SK-N-SH (cell line): ENCODE data around the gene TEAD1. TPM values are rescaled to one million over a fixed set of nuclear protein-coding genes. Genes with fewer than 3 reads are reported as not detected.

Experiments used
- CTCF ChIA-PET: fragments of 300-600, 350-600 bp; formaldehyde crosslinking; extraction: SDS; loops from one replicate; lab custom pipeline; 2021; lab: Yijun Ruan, JAX
- POLR2A ChIA-PET: fragments of 350-600 bp; sonication (Branson Sonifier 250); formaldehyde crosslinking; extraction: SDS; loops from one replicate; lab custom pipeline; 2020; ENCODE audit warnings: antibody characterized with exemption, inconsistent platforms; lab: Yijun Ruan, JAX
- DNase-seq: peaks from one replicate; pipeline ENCODE4 v3.0.0; 2012
- H2AFZ ChIP-seq: fragments of 200-600 bp; sonication (generic); 2 replicates; pipeline ENCODE4 v1.8.1; 2016; ENCODE audit warnings: antibody characterized with exemption, mild to moderate bottlenecking, low read depth
- H3F3A ChIP-seq: fragments of 200-600 bp; sonication (generic); replicated peaks from 2 replicates; pipeline ENCODE3; 2016; ENCODE audit warnings: antibody characterized with exemption, mild to moderate bottlenecking; ENCODE audit not compliant: insufficient read depth
- H3K27ac ChIP-seq, 2 experiments: fragments of 200-500 bp in 1 of 2; fragments of 200-600 bp in 1 of 2; sonication (Bioruptor generic) in 1 of 2; sonication (generic), shearing (Covaris generic) in 1 of 2; 2 replicates each; pipeline versions ENCODE4 v1.5.1 to v1.6.1; 2014 to 2016; ENCODE audit warnings: low read depth in 2 of 2, inconsistent platforms in 1 of 2, low read length in 1 of 2, mild to moderate bottlenecking in 1 of 2, mixed read lengths in 1 of 2
- H3K27me3 ChIP-seq: fragments of 200-600 bp; sonication (generic), shearing (Covaris generic); 2 replicates; pipeline ENCODE4 v1.6.1; 2016; ENCODE audit warnings: mixed run types; ENCODE audit not compliant: insufficient read depth
- H3K36me3 ChIP-seq, 2 experiments: fragments of 200-500 bp in 1 of 2; fragments of 200-600 bp in 1 of 2; sonication (Bioruptor generic) in 1 of 2; sonication (generic) in 1 of 2; replicated peaks in 1 of 2; 2 replicates each; pipeline versions ENCODE3 to v1.5.1; 2014 to 2016; ENCODE audit warnings: low read length in 1 of 2, mild to moderate bottlenecking in 1 of 2; ENCODE audit not compliant: insufficient read depth in 2 of 2, control insufficient read depth in 1 of 2
- H3K4me1 ChIP-seq, 2 experiments: fragments of 200-500 bp in 1 of 2; fragments of 200-600 bp in 1 of 2; sonication (Bioruptor generic) in 1 of 2; sonication (generic), shearing (Covaris generic) in 1 of 2; 2 replicates each; pipeline versions ENCODE4 v1.5.1 to v1.6.1; 2014 to 2016; ENCODE audit warnings: low read depth in 1 of 2, low read length in 1 of 2, mixed run types in 1 of 2; ENCODE audit not compliant: insufficient read depth in 2 of 2, control insufficient read depth in 1 of 2
- H3K4me2 ChIP-seq: fragments of 200-600 bp; sonication (generic), shearing (Covaris generic); 2 replicates; pipeline ENCODE4 v1.6.1; 2017; ENCODE audit warnings: mixed run types
- H3K4me3 ChIP-seq, 2 experiments: fragments of 200-500 bp in 1 of 2; fragments of 200-600 bp in 1 of 2; sonication (Bioruptor generic) in 1 of 2; sonication (generic), shearing (Covaris generic) in 1 of 2; 2 replicates each; pipeline versions ENCODE4 v1.5.1 to v1.8.1; 2014 to 2016; ENCODE audit warnings: low read depth in 2 of 2, inconsistent platforms in 1 of 2, low read length in 1 of 2, mild to moderate bottlenecking in 1 of 2, mixed read lengths in 1 of 2, moderate library complexity in 1 of 2
- H3K79me2 ChIP-seq: fragments of 200-600 bp; sonication (generic); 2 replicates; pipeline ENCODE4 v1.8.1; 2017; ENCODE audit warnings: mild to moderate bottlenecking; ENCODE audit not compliant: insufficient read depth
- H3K9ac ChIP-seq: fragments of 200-600 bp; sonication (generic); 2 replicates; pipeline ENCODE4 v1.6.1; 2017; ENCODE audit warnings: mixed run types
- H3K9me2 ChIP-seq: fragments of 200-600 bp; sonication (generic); 2 replicates; pipeline ENCODE4 v1.6.1; 2017; ENCODE audit warnings: mixed run types
- H3K9me3 ChIP-seq: fragments of 200-600 bp; sonication (generic); 2 replicates; pipeline ENCODE4 v1.6.1; 2017; ENCODE audit warnings: mixed run types, mild to moderate bottlenecking, moderate library complexity
- H4K20me1 ChIP-seq: fragments of 200-600 bp; sonication (generic); 2 replicates; pipeline ENCODE4 v1.6.1; 2017; ENCODE audit warnings: mild to moderate bottlenecking, mixed run types; ENCODE audit not compliant: insufficient read depth
- EZH2phosphoT487 ChIP-seq: fragments of 200-600 bp; sonication (generic); IDR thresholded peaks from 2 replicates; pipeline ENCODE4 v1.6.1; 2017; ENCODE audit warnings: low read depth, mixed run types, mild to moderate bottlenecking, antibody characterized with exemption, moderate library complexity, borderline replicate concordance
- FOSL2 ChIP-seq: IDR thresholded peaks from 2 replicates; pipeline ENCODE4 v1.4.0; 2012; ENCODE audit warnings: low read depth, mild to moderate bottlenecking, moderate library complexity, borderline replicate concordance
- JUND ChIP-seq: IDR thresholded peaks from 2 replicates; pipeline ENCODE4 v1.4.0; 2012
- NRF1 ChIP-seq: IDR thresholded peaks from 2 replicates; pipeline ENCODE4 v1.6.1; 2012; ENCODE audit warnings: low read depth, mild to moderate bottlenecking, low read length
- RAD21 ChIP-seq: IDR thresholded peaks from 2 replicates; pipeline ENCODE4 v1.6.1; 2012; ENCODE audit warnings: mild to moderate bottlenecking, low read length
- RFX5 ChIP-seq: IDR thresholded peaks from 2 replicates; pipeline ENCODE4 v1.6.1; 2012; ENCODE audit warnings: mild to moderate bottlenecking, improper control_type of control experiment, low read length
- SIN3A ChIP-seq: IDR thresholded peaks from 2 replicates; pipeline ENCODE4 v1.6.1; 2012; ENCODE audit warnings: low read depth, mild to moderate bottlenecking, low read length, moderate library complexity, borderline replicate concordance
- SMC3 ChIP-seq: IDR thresholded peaks from 2 replicates; pipeline ENCODE4 v1.6.1; 2012; ENCODE audit warnings: low read depth, low read length, improper control_type of control experiment
- TCF12 ChIP-seq: IDR thresholded peaks from 2 replicates; pipeline ENCODE4 v1.4.0; 2012
- TEAD4 ChIP-seq: IDR thresholded peaks from 2 replicates; pipeline ENCODE4 v1.4.0; 2012; ENCODE audit warnings: mild to moderate bottlenecking, borderline replicate concordance; ENCODE audit not compliant: insufficient read depth
- YY1 ChIP-seq: IDR thresholded peaks from 2 replicates; pipeline ENCODE4 v1.4.0; 2012; ENCODE audit warnings: low read depth, mild to moderate bottlenecking
- WGBS: methylation state at CpG from one replicate; pipeline ENCODE4 v1.1.6; 2017; ENCODE audit warnings: low lambda C conversion rate; 5-methylcytosine and 5-hydroxymethylcytosine counted together
- polyA plus RNA-seq, 3 experiments: library from polyadenylated mRNA; depleted of rRNA; stranded (reverse); fragments of >200 nt; gene quantifications; 2 replicates each; pipeline ENCODE4 v1.2.3, GENCODE V29; 2012
- TF ChIP-seq, protein P1 (sequence below): IDR thresholded peaks from 2 replicates; pipeline ENCODE4 v1.6.1; 2012; ENCODE audit warnings: mild to moderate bottlenecking, low read depth, low read length, moderate library complexity
- TF ChIP-seq, protein P2 (sequence below): IDR thresholded peaks from 2 replicates; pipeline ENCODE4 v1.4.0; 2012; ENCODE audit warnings: low read depth, borderline replicate concordance
- TF ChIP-seq, protein P3 (sequence below): fragments of 200-600 bp; sonication (generic); IDR thresholded peaks from 2 replicates; pipeline ENCODE4 v1.6.1; 2017; ENCODE audit warnings: antibody characterized with exemption, mild to moderate bottlenecking, moderate library complexity
- TF ChIP-seq, protein P4 (sequence below): IDR thresholded peaks from 2 replicates; pipeline ENCODE4 v1.4.0; 2012; ENCODE audit warnings: low read depth, borderline replicate concordance
- TF ChIP-seq, protein P5 (sequence below): fragments of 150-350 bp; IDR thresholded peaks from 2 replicates; pipeline ENCODE4 v1.6.1; 2017; ENCODE audit warnings: antibody characterized with exemption, low read length, low read depth, borderline replicate concordance
- TF ChIP-seq, protein P6 (sequence below): IDR thresholded peaks from 2 replicates; pipeline ENCODE4; 2012

The TEAD1 gene
- polyA plus RNA-seq, 1 of the 3 experiments (the other 2 are of a cell fraction) = 31.2 TPM

DNA sequence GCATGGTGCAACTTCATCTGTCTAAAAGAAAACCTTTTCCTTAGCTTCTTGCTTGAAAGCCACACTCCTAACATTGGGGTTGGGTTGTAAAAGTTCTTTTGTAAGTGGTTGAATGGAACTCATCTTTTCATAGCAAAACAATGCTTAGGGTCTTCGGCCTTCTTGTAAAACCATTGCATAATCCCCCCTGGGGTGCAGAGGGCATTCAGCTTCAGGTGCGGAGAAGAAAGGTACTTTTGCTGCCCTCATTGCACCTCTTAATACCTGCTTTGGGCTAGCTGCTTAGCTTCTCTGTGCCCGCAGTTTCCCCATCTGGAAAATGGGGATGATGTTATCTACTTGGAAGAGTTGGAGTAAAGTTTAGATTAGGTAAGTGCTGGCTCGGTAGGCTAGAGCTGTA is 10.1 kb downstream of the TEAD1 start (continued):
- TF ChIP-seq, protein P1, sequence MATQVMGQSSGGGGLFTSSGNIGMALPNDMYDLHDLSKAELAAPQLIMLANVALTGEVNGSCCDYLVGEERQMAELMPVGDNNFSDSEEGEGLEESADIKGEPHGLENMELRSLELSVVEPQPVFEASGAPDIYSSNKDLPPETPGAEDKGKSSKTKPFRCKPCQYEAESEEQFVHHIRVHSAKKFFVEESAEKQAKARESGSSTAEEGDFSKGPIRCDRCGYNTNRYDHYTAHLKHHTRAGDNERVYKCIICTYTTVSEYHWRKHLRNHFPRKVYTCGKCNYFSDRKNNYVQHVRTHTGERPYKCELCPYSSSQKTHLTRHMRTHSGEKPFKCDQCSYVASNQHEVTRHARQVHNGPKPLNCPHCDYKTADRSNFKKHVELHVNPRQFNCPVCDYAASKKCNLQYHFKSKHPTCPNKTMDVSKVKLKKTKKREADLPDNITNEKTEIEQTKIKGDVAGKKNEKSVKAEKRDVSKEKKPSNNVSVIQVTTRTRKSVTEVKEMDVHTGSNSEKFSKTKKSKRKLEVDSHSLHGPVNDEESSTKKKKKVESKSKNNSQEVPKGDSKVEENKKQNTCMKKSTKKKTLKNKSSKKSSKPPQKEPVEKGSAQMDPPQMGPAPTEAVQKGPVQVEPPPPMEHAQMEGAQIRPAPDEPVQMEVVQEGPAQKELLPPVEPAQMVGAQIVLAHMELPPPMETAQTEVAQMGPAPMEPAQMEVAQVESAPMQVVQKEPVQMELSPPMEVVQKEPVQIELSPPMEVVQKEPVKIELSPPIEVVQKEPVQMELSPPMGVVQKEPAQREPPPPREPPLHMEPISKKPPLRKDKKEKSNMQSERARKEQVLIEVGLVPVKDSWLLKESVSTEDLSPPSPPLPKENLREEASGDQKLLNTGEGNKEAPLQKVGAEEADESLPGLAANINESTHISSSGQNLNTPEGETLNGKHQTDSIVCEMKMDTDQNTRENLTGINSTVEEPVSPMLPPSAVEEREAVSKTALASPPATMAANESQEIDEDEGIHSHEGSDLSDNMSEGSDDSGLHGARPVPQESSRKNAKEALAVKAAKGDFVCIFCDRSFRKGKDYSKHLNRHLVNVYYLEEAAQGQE = no peak

DNA sequence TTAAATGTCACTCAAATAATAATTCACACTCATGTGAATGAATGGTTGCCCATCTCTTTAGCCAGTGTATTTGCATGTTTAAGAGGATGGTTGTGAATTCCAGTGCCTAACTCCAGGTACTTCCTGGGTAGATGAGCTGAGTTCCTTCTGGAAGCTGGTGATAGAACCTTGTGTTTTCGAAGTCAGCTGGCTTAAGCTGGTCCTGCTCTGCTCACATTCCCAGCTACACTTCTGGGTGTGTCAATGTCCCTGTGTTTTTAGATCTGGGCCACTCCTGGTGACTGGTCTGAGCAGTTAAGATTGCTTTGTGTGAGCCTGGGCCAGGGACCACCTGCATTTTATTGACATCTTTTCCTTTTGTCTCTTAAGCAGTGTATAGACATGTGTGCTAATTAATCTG is 10.6 kb downstream of the TEAD1 start:
- TF ChIP-seq, protein P2, sequence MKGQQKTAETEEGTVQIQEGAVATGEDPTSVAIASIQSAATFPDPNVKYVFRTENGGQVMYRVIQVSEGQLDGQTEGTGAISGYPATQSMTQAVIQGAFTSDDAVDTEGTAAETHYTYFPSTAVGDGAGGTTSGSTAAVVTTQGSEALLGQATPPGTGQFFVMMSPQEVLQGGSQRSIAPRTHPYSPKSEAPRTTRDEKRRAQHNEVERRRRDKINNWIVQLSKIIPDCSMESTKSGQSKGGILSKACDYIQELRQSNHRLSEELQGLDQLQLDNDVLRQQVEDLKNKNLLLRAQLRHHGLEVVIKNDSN = no peak
- TF ChIP-seq RFX5 = no peak
- TF ChIP-seq, protein P3, sequence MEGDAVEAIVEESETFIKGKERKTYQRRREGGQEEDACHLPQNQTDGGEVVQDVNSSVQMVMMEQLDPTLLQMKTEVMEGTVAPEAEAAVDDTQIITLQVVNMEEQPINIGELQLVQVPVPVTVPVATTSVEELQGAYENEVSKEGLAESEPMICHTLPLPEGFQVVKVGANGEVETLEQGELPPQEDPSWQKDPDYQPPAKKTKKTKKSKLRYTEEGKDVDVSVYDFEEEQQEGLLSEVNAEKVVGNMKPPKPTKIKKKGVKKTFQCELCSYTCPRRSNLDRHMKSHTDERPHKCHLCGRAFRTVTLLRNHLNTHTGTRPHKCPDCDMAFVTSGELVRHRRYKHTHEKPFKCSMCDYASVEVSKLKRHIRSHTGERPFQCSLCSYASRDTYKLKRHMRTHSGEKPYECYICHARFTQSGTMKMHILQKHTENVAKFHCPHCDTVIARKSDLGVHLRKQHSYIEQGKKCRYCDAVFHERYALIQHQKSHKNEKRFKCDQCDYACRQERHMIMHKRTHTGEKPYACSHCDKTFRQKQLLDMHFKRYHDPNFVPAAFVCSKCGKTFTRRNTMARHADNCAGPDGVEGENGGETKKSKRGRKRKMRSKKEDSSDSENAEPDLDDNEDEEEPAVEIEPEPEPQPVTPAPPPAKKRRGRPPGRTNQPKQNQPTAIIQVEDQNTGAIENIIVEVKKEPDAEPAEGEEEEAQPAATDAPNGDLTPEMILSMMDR = no peak
- TF ChIP-seq FOSL2 = no peak
- TF ChIP-seq, protein P4, sequence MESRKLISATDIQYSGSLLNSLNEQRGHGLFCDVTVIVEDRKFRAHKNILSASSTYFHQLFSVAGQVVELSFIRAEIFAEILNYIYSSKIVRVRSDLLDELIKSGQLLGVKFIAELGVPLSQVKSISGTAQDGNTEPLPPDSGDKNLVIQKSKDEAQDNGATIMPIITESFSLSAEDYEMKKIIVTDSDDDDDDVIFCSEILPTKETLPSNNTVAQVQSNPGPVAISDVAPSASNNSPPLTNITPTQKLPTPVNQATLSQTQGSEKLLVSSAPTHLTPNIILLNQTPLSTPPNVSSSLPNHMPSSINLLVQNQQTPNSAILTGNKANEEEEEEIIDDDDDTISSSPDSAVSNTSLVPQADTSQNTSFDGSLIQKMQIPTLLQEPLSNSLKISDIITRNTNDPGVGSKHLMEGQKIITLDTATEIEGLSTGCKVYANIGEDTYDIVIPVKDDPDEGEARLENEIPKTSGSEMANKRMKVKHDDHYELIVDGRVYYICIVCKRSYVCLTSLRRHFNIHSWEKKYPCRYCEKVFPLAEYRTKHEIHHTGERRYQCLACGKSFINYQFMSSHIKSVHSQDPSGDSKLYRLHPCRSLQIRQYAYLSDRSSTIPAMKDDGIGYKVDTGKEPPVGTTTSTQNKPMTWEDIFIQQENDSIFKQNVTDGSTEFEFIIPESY = no peak
- TF ChIP-seq YY1 = no peak
- TF ChIP-seq, protein P5, sequence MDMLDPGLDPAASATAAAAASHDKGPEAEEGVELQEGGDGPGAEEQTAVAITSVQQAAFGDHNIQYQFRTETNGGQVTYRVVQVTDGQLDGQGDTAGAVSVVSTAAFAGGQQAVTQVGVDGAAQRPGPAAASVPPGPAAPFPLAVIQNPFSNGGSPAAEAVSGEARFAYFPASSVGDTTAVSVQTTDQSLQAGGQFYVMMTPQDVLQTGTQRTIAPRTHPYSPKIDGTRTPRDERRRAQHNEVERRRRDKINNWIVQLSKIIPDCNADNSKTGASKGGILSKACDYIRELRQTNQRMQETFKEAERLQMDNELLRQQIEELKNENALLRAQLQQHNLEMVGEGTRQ = no peak
- no peak for TF ChIP-seq JUND
- no peak for TF ChIP-seq TCF12
- no peak for TF ChIP-seq SIN3A
- TF ChIP-seq SMC3 = no peak
- TF ChIP-seq, protein P6, sequence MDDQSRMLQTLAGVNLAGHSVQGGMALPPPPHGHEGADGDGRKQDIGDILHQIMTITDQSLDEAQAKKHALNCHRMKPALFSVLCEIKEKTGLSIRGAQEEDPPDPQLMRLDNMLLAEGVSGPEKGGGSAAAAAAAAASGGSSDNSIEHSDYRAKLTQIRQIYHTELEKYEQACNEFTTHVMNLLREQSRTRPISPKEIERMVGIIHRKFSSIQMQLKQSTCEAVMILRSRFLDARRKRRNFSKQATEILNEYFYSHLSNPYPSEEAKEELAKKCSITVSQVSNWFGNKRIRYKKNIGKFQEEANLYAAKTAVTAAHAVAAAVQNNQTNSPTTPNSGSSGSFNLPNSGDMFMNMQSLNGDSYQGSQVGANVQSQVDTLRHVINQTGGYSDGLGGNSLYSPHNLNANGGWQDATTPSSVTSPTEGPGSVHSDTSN = no peak
- no peak for TF ChIP-seq TEAD4
- TF ChIP-seq EZH2phosphoT487 = no peak
- no peak for TF ChIP-seq RAD21
- no peak for TF ChIP-seq NRF1
- POLR2A ChIA-PET = no interaction called here
- H3K4me2 ChIP-seq = peak overlapping the region; percentile 73
- no peak for DNase-seq
- no peak overlapping the region for H3K4me3 ChIP-seq
- WGBS = no CpG with 5 or more reads among the region's 1 CpG
- no peaks in the 10 kb centered on the region for H3K9me3 ChIP-seq
- H3K9me2 ChIP-seq = no peaks in the 10 kb centered on the region
- CTCF ChIA-PET = interaction anchor here (1.4 kb wide), 1 partner anchor 204 kb away, joined by 5 read pairs; no protein-coding TSS in a partner anchor
- no peak overlapping the region for H2AFZ ChIP-seq
- H4K20me1 ChIP-seq = no peaks in the 10 kb centered on the region
- peaks cover 39% of the 10 kb centered on the region for H3F3A ChIP-seq
- H3K27me3 ChIP-seq = no peaks in the 10 kb centered on the region
- peak overlapping the region; percentile 66; the same call in 1 of the 2 replicates for H3K9ac ChIP-seq
- peak overlapping the region; percentile 39 to 100 for H3K27ac ChIP-seq
- H3K36me3 ChIP-seq = peaks cover 4 to 8% of the 10 kb centered on the region in 2 experiments
- H3K4me1 ChIP-seq = peaks cover 71 to 75% of the 10 kb centered on the region in 2 experiments
- peaks cover 99% of the 10 kb centered on the region for H3K79me2 ChIP-seq
